HPDE6-E6E7 (cell line): ENCODE data around the gene FGF18.
"Not testable (repeated sequence)": the region's sequence is repeated elsewhere in the genome, so short reads cannot be mapped to it uniquely, and the experiment has no call there.

Experiments used
- DNase-seq: peaks from one replicate; pipeline ENCODE4 v3.0.0; 2011; ENCODE audit warnings: missing footprints; ENCODE audit errors: extremely low spot score

The FGF18 gene, protein sequence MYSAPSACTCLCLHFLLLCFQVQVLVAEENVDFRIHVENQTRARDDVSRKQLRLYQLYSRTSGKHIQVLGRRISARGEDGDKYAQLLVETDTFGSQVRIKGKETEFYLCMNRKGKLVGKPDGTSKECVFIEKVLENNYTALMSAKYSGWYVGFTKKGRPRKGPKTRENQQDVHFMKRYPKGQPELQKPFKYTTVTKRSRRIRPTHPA

DNA sequence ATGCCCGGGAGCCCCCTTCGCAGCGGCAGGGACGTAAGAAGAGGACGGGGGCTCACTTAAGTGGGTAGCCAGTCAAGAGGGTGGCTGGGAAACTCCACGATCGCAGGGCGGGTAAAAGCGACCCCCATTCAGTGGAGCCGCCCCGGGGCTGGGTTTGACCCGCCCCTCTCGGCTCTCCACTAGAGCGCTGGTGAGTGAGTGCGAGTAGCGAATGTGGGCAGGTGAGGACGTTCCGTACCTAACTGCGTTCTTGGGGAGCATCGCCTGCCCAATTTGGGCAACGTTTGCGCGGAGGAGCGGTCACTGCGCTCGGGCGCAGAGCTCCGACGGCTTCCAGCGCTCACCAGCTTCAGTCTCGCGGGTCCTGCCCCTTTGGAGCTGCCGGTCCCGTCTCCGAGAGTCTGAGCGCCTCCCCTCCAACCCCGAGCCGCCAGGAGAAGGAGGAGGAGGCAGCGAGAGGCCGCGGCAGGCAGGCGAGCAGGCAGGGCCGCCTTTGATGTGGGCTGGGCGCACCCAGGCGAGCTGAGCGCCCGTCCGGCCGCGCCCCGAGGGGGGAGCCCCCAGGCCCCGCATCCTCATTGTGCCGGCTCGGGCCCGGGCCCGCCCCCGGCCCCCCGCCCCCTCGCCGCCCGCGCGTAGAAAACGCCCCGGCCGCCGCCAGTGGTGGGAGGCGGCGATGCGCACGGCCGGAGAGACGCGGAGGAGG, at the start of gene FGF18:
FGF18 (plus strand) TSS at position 666 of the 706 bp plus-strand sequence. CDS start 553 bp downstream, outside the sequence.
- DNase-seq: no peak

DNA sequence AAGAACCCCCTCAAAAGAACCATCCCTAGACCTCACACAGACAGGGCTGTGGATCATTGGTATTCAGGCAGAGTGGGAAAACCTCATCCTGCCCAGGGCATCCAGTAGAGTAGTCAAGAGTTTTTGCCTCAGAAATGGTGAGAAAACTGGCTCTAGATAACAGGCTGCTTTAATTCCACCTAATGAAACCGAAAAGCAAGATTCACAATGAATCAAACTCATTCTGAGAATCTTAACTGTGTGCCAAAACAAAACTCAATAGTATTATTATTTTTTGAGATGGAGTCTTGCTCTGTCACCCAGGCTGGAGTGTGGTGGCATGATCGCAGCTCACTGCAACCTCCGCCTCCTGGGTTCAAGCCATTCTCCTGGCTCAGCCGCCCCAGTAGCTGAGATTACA, 49.5 kb upstream of the FGF18 start:
- no peak for DNase-seq

DNA sequence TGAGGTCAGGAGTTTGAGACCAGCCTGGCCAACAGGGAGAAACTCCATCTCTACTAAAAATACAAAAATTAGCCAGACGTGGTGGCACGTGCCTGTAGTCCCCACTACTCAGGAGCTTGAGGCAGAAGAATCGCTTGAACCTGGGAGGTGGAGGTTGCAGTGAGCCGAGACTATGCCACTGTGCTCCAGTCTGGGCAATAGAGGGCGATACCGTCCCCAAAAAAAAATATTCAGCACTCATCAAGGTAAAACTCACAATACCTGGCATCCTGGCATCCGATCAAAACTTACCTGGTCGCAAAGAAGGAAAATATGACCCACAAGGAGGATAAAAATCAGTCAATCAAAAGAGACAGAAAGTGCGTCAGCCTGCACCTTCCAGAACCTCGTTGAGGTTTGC, 48.6 kb upstream of the FGF18 start:
- DNase-seq: not testable (repeated sequence)

DNA sequence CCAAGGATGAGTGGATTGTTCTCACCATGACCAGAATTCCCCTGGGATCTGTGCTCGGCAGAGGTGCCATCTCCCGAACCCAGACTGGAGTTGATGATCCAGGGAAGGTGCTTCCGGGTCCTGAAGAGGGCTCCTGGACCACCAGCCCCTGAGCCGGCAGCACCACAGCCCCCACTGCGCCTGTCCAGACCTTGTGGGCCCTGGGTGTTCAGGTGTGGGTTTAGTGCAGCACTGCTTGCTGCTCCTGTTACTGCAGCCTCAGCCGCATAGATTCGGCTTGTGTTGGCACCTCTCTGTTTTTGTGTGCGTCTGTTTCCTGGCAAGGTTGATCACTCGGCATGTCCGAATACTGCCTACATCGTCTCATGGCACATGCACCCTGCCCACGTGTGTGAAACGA, 48.1 kb upstream of the FGF18 start:
- DNase-seq: no peak

DNA sequence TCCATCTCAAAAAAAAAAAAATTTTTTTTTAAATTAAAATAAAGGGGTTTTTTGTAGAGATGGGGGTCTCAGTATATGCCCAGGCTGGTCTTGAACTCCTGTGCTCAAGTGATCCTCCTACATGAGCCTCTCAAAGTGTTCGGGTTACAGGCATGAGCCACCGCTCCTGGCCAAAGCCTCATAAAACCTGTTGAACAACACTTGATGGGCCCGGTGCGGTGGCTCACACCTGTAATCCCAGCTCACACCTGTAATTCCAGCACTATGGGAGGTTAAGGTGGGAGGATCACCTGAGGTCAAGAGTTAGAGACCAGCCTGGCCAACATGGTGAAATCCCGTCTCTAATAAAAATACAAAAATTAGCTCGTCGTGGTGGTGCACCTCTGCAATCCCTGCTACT, 39.5 kb upstream of the FGF18 start:
- no peak for DNase-seq

DNA sequence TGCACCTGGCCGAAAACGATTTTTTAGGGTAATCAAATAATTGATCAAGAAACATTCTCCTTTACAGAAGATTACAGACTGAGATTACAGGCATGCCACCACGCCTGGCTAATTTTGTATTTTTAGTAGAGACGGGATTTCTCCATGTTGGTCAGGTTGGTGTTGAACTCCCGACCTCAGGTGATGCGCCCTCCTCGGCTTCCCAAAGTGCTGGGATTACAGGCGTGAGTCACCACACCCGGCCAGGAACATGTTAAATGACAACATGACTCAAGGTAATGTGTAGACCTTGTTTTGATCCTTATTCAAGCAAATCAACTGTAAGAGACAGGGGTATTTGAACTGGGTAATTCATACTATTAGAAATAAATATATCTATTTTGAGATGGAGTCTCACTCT, 35.0 kb upstream of the FGF18 start:
- DNase-seq: not testable (repeated sequence)

DNA sequence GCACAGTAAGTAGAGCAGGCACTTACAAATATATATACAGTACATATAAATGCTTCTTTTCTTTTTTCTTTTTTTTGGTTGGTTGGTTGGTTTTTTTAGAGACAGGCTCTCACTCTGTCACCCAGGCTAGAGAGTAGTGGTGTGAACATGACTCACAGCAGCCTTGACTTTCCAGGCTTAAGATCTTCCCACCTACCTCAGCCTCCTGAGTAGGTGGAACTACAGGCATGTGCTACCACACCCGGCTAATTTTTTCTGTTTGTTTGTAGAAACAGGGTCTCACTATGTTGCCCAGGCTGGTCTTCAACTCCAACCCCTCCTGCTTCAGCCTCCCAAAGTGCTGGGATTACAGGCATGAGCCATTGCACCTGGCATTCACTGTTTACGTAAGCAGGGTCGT, 34.4 kb upstream of the FGF18 start:
- not testable (repeated sequence) for DNase-seq

DNA sequence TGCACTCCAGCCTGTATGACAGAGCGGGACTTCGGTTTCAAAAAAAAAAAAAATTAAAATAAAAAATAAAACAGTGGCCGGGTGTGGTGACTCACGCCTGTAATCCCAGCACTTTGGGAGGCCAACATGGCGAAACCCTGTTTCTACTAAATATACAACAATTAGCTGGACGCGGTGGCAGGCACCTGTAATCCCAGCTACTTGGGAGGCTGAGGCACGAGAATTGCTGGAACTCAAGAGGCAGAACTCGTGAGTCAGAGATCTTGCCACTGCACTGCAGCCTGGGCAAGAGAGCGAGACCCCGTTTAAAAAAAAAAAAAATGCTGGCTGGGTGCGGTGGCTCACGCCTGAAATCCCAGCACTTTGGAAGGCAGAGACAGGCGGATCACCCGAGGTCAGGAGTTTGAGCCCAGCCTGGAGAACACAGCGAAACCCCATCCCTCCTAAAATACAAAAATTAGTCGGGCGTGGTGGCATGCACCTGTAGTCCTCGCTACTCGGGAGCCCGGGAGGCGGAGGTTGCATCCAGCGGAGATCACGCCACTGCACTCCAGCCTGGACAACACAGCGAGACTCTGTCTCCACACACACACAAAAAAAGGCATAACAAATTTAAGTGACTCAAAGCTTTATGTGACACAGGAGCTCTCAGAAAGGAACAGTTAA, 33.3 kb upstream of the FGF18 start:
- DNase-seq: no peak

DNA sequence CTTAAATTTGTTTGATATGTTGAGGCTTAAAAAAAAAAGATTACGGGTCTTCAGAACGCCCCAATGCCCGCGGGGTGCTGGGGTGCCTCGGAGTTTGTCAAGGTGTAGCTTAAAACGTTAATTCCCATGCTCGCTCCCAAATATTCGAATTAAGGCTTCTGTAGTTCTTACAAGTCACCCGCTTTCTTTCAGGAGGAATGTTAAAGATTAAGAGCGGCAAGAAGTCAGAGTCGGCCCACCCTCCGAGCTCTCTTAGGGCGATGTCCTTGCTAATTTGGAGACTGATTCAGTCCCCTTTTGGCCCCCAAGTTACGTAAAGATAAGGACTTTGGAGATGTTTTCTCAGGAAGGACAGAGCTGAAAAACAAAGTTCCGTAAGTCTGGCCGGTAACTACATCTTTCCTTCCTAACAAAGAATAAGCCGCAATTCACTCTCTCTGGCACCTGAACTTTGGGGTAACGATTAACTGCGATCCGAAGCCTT, 32.5 kb upstream of the FGF18 start:
- no peak for DNase-seq

DNA sequence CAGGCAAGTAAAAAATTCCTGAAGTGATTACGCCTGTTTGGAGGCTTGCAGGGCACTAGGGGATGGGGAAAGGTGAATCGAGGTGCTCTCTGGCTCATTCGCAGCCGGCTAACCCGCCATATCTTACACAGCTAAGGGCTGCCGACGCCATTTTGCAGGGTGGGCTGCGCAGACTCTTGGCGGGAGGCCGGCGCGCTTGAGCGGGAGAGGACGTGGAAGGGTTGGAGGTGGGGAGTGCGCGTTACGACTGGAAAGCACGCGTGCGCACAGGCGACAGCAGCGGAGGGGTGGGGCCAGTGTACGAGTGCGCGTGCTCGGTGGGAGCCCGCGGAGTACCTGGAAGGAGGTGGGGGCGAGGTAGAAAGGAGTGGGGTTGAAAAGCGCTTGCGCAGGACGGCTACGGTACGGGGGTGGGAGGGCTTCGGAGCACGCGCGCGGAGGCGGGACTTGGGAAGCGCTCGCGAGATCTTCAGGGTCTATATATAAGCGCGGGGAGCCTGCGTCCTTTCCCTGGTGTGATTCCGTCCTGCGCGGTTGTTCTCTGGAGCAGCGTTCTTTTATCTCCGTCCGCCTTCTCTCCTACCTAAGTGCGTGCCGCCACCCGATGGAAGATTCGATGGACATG, 32.0 kb upstream of the FGF18 start, which contains the start of gene NPM1:
NPM1 (plus strand) TSS at position 505 of the 625 bp plus-strand sequence; CDS start at position 605, 100 bp downstream.
- peak; percentile 99 for DNase-seq

DNA sequence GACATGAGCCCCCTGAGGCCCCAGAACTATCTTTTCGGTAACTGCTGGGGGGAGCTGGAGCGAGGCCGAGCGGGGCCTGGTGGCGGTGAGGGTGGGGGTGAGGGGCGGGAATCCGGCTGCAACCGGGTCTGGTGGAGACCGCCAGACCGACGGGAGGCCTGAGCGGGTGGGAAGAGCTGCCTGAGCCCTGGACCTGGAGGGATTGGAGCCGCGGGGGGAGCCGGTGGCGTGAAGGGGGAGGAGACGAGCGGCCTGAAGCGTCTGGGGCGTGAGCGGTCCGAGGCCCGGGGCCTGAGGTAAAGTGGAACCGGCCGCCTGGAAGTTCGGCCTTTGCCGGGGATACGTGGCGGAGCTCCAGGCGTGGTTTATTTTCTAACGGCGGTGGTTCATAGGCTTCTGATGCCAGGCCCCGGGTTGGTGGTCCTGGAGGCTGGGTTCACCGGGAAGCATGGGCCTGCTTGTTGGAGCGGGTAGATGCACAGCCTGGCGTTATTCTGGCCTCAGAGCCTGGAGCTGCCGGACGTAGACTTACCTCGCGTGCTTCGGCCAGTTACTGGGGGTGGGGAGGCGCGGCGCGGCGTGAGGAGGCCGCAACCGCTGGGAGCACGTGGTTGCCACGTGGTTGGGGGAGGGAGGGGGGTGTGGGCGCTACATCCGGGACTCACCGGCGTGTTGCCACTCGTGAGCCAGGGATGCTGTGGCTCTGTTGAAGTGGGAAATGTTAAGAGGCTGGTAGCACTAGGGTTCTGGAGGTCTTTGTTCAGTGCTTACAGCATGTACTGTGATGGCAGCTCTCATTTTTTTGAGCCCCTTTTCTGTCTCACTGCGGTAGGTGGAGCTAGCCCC, 31.3 kb upstream of the FGF18 start:
- peak; percentile 56 for DNase-seq

DNA sequence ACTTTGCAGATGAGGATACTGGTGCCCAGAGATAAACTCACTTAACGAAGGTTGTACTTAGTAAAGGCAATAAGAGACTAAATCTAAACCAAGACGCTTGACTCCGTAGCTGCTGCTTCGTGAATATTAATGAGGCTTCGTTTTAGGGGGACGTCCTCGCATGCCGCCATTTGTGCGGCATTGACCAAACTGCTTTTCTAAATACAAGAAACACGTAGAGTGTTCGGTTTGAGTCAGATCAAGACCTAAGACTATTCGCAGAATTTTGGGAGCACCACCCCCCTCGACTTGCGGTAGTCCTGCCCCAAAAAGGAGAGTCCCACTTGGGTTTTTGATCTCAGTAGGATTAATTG, 30.7 kb upstream of the FGF18 start:
- DNase-seq: no peak

DNA sequence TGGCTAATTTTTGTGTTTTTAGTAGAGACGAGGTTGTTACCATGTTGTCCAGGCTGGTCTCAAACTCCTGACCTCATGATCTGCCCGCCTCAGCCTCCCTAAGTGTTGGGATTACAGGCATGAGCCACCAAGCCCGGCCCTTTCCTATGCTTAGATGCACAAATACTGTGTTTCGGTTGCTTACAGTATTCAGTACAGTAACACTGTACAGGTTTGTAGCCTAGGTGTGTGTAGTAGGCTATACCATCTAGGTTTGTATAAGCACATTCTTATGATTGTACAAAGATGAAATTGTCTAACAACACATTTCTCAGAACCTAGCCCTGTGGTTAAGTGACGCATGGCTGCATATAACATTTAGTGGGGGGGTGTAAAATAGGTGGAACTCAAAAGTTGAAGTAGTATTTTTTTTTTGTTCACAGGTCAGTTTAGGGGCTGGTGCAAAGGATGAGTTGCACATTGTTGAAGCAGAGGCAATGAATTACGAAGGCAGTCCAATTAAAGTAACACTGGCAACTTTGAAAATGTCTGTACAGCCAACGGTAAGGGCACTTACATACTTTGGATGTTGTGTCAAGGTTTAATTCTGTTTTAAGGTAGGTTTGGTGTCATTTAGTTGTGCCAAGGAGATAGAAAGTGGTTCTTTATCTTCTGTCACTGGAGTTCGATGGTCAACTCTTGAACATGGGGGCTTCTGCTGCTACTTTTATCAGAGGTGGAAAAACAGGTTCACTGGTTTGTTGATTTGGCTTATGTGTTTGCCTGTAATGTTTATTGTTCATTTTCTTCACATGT, 28.4 kb upstream of the FGF18 start:
- DNase-seq: no peak

DNA sequence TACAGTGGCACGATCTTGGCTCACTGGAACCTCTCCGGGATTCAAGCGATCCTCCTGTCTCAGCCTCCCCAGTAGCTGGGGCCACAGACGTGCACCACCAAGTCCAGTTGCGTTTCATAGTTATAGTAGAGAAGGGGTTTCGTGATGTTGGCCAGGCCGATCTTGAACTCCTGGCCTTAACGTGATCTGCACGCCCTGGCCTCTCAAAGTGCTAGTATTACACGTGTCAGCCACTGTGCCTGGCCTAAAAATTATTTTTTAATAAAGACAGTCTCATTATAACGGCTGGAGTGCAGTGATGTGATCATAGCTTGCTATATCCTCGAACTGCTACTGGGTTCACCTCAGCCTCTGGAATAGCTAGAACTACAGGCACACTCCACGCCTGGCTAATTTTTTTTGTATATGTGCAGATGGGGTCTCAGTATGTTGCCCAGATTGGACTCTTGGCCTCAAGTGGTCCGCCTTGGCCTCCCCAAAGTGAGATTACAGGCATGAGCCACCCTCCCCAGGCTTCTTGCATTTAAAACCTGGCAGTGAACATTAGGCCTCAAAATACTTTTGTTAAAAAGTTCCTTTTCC, 27.4 kb upstream of the FGF18 start:
- DNase-seq: no peak

DNA sequence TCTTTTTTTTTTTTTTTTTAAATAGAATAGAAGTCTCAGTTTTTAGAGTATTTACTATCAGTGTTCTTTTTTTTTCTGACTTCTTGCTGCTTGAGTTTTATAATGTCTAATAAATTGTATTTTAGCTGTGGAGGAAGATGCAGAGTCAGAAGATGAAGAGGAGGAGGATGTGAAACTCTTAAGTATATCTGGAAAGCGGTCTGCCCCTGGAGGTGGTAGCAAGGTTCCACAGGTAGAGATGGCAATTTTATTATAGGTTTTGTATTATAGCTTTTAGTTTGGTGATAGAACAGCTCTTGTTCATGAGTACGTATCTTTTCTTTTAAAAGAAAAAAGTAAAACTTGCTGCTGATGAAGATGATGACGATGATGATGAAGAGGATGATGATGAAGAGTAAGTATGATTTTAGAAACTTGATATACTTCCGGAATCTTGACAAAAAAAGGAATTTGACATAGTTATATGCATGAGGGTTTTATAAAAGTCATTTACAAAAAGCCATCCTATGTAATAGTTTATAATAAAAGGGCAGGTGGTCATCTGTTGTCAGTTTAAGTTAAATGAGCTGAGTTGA, 26.8 kb upstream of the FGF18 start:
- DNase-seq: no peak

DNA sequence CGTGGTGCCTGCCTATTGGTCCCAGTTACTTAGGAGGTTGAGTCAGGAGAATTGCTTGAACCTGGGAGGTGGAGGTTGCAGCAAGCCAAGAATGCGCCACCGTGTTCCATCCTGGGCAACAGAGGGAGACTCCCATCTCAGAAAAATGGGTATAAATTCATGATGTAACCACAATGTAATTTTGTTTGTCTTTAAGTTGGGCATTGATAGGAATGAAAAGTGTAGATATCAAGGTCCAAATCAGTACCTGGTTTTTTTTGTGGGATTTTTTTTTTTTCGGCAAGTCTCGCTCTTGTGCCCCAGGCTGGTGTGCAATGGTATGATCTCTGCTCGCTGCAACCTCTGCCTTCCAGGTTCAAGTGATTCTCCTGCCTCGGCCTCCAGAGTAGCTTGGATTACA, 24.4 kb upstream of the FGF18 start:
- DNase-seq: no peak

DNA sequence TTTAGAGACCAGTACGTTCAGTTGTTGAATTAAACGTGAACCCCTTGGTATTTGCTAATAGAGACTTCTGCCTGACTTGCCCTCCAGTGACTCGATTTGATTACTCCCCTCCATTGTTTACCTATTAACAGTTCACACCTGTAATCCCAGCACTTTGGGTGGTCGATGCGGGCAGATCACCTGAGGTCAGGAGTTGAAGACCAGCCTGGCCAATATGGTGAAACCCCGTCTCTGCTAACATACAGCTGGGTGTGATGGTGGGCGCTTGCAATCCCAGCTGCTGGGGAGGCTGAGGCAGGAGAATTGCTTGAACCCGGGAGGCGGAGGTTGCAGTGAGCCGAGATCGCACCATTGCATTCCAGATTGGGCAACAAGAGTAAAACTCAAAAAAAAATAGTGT, 22.9 kb upstream of the FGF18 start:
- not testable (repeated sequence) for DNase-seq

DNA sequence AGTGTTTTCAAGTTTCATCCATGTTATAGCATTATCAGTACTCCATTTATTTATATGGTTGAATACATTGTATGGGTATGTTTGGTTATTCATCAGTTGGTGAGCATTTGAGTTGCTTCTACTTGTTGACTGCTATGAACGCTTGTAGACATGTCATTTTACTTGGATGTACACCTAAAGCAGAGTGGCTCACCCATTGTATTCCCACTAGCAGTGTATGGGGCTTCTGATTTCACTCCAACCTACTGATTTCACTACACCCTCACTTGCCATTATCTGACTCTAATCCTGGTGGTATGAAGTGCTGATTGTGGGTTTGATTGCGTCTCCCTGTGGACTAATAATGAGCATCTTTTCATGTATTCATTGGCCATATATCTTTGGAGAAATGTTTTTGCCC, 22.3 kb upstream of the FGF18 start:
- DNase-seq: no peak

DNA sequence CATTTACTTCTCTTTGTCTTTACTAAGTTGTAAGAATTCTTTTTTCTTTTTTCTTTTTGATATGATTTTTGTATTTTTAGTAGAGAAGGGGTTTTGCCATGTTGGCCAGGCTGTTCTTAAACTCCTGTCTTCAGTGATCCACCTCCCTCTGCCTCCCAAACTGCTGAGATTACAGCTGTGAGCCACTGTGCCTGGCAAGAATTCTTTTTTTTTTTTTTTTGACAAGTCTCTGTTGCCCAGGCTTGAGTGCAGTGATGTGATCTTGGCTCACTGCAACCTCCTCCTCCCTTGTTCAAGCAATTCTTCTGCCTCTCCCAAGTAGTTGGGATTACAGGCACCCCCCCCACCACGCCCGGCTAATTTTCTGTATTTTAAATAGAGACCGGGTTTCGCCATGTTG, 21.8 kb upstream of the FGF18 start:
- no peak for DNase-seq

DNA sequence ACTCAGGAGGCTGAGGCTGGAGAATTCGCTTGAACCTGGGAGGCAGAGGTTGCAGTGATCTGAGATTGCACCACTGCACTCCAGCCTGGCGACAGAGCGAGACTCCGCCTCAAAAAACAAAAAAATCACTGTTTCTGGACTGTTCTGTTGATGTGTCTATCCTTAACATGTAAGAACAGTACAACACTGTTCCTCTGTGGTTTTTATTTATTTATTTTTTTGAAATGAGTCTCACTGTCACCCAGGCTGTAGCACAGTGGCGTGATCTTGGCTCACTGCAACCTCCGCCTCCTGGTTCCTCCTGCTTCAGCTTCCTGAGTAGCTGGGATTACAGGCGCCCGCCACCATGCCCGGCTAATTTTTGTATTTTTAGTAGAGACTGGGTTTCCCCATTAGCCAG, 20.8 kb upstream of the FGF18 start:
- not testable (repeated sequence) for DNase-seq
